B cell (primary cell): ENCODE measurements around the gene NPAS3. TPM values are rescaled to one million over a fixed set of nuclear protein-coding genes. Genes with fewer than 3 reads are reported as not detected.

Experiments used
- ATAC-seq: fragments of 200-7000 bp; cut with Tn5 transposase; one replicate; pipeline ENCODE4 v1.10.0; 2021; ENCODE audit warnings: low read depth, mild to moderate bottlenecking, moderate number of reproducible peaks, moderate library complexity
- CTCF ChIA-PET: fragments of 350-600 bp; sonication (Branson Sonifier 250); formaldehyde crosslinking; loops from one replicate; lab custom pipeline; 2021; ENCODE audit warnings: antibody characterized with exemption, inconsistent platforms; lab: Charles Lee
- POLR2A ChIA-PET: fragments of 350-600 bp; sonication (Branson Sonifier 250); formaldehyde crosslinking; loops from one replicate; lab custom pipeline; 2021; ENCODE audit warnings: antibody characterized with exemption; lab: Charles Lee
- DNase-seq: peaks from one replicate; pipeline ENCODE4 v3.0.0; 2013
- H2AFZ ChIP-seq: 2 replicates; pipeline ENCODE4 v1.6.1; 2012; ENCODE audit warnings: mild to moderate bottlenecking, low read depth, low read length; ENCODE audit not compliant: insufficient read depth, poor library complexity, severe bottlenecking
- H3K27ac ChIP-seq, 2 donors: 1 replicate in 1 of 2; 2 replicates in 1 of 2; pipeline ENCODE4 v1.5.1; 2012 to 2013; ENCODE audit warnings: low read length in 2 of 2, mild to moderate bottlenecking in 2 of 2, moderate library complexity in 1 of 2
- H3K27me3 ChIP-seq, 4 experiments: fragments of 200-600 bp in 1 of 4; sonication (generic) in 1 of 4; replicated peaks in 1 of 4; 1 replicate in 2 of 4; 2 replicates in 2 of 4; pipeline versions ENCODE4 v1.6.1 to v1.7.0; 2013 to 2016; ENCODE audit warnings: low read length in 3 of 4, mild to moderate bottlenecking in 2 of 4, mixed read lengths in 1 of 4, moderate library complexity in 1 of 4; ENCODE audit not compliant: insufficient read depth in 4 of 4, control insufficient read depth in 3 of 4; ENCODE audit errors: control extremely low read depth in 1 of 4
- H3K36me3 ChIP-seq, 2 experiments: replicated peaks in 1 of 2; 1 replicate in 1 of 2; 2 replicates in 1 of 2; pipeline versions ENCODE4 v1.6.1 to v1.7.1; 2013; ENCODE audit warnings: low read length in 1 of 2; ENCODE audit not compliant: insufficient read depth in 2 of 2, control insufficient read depth in 1 of 2; ENCODE audit errors: control extremely low read depth in 1 of 2, extremely low read depth in 1 of 2
- H3K4me1 ChIP-seq, 2 donors: fragments of 200-600 bp in 1 of 2; sonication (generic) in 1 of 2; 1 replicate in 1 of 2; 2 replicates in 1 of 2; pipeline versions ENCODE4 v1.5.1 to v1.6.1; 2013 to 2017; ENCODE audit warnings: low read length in 2 of 2; ENCODE audit not compliant: control insufficient read depth in 2 of 2, insufficient read depth in 2 of 2
- H3K4me2 ChIP-seq: replicated peaks from 2 replicates; pipeline ENCODE3; 2012; ENCODE audit warnings: mild to moderate bottlenecking, low read depth, low read length; ENCODE audit not compliant: poor library complexity, severe bottlenecking
- H3K4me3 ChIP-seq, 5 experiments: fragments of 200-600 bp in 1 of 5; sonication (generic) in 1 of 5; 1 replicate in 3 of 5; 2 replicates in 2 of 5; pipeline versions ENCODE4 v1.5.1 to v1.7.0; 2011 to 2016; ENCODE audit warnings: low read length in 4 of 5, mild to moderate bottlenecking in 4 of 5, low read depth in 2 of 5, control low read depth in 1 of 5, moderate library complexity in 1 of 5; ENCODE audit not compliant: insufficient read depth in 1 of 5; ENCODE audit errors: control extremely low read depth in 1 of 5, extremely low read depth in 1 of 5
- H3K79me2 ChIP-seq: fragments of 200-600 bp; sonication (generic); one replicate; pipeline ENCODE4 v1.6.0; 2016; ENCODE audit warnings: low read length; ENCODE audit not compliant: control insufficient read depth, insufficient read depth
- H3K9ac ChIP-seq: fragments of 200-600 bp; sonication (generic); 2 replicates; pipeline ENCODE4 v1.6.1; 2017; ENCODE audit warnings: mild to moderate bottlenecking, low read length, moderate library complexity
- H3K9me3 ChIP-seq, 3 donors: one replicate each; pipeline versions ENCODE4 v1.6.1 to v1.7.1; 2013; ENCODE audit warnings: low read length in 2 of 3; ENCODE audit not compliant: control insufficient read depth in 2 of 3, insufficient read depth in 1 of 3; ENCODE audit errors: control extremely low read depth in 1 of 3
- H4K20me1 ChIP-seq: 2 replicates; pipeline ENCODE4 v1.6.0; 2012; ENCODE audit warnings: mild to moderate bottlenecking, low read length; ENCODE audit not compliant: insufficient read depth, control insufficient read depth, poor library complexity, severe bottlenecking
- H3K27ac Mint-ChIP-seq: one replicate; pipeline ENCODE4 v1.8.0; 2021; ENCODE audit warnings: mixed read lengths
- H3K27me3 Mint-ChIP-seq: one replicate; pipeline ENCODE4 v1.8.0; 2021; ENCODE audit warnings: mixed read lengths
- H3K4me1 Mint-ChIP-seq: one replicate; pipeline ENCODE4 v1.8.0; 2021; ENCODE audit warnings: mixed read lengths
- H3K4me3 Mint-ChIP-seq: one replicate; pipeline ENCODE4 v1.8.0; 2021; ENCODE audit warnings: mixed read lengths
- H3K9me3 Mint-ChIP-seq: one replicate; pipeline ENCODE4 v1.8.0; 2022; ENCODE audit warnings: mixed read lengths; ENCODE audit not compliant: insufficient read depth
- CTCF ChIP-seq: fragments of 200-600 bp; IDR thresholded peaks from one replicate; pipeline ENCODE4 v1.8.0; 2022; ENCODE audit warnings: antibody characterized with exemption, mild to moderate bottlenecking
- EZH2 ChIP-seq: IDR thresholded peaks from 2 replicates; pipeline ENCODE4 v1.6.1; 2012; ENCODE audit warnings: borderline replicate concordance, low read depth, mild to moderate bottlenecking, moderate library complexity, low read length; ENCODE audit not compliant: insufficient read depth, poor library complexity, severe bottlenecking
- WGBS: methylation state at CpG from one replicate; pipeline ENCODE4 v1.1.5; 2013; ENCODE audit warnings: missing lambda C conversion rate; ENCODE audit not compliant: insufficient coverage; 5-methylcytosine and 5-hydroxymethylcytosine counted together
- intact Hi-C: fragments of 100-400 bp; cut with micrococcal nuclease; formaldehyde crosslinking; loops from one replicate; pipeline ENCODE4 v1.10.0; 2022
- polyA plus RNA-seq: library from polyadenylated mRNA; depleted of rRNA; stranded (reverse); fragments of >200 nt; gene quantifications from 2 replicates; pipeline ENCODE4 v1.2.3, GENCODE V29; 2012
- total RNA-seq, 2 donors: library from RNA; stranded (reverse); fragments of 120-200 nt in 1 of 2; gene quantifications; 1 replicate in 1 of 2; 2 replicates in 1 of 2; pipeline versions ENCODE4 v1.2.3 to v1.2.4, GENCODE V29; 2013 to 2022

Gene NPAS3
- total and polyA plus RNA-seq, 2 donors (not counting 1 experiment from before 2014, with no cell fraction given), result not detected

GRCh38 chr14:33229269-33229929, 290.7 kb downstream of the NPAS3 start:
- Histone ChIP-seq H3K9ac (no peak overlapping the region), H2AFZ (no peak overlapping the region), H3K79me2 (no peaks in the 10 kb centered on the region), H3K4me3 (no peak overlapping the region), H3K4me1 (no peaks in the 10 kb centered on the region), H3K27me3 (no peaks in the 10 kb centered on the region), H3K9me3 (no peaks in the 10 kb centered on the region), H3K27ac (no peak overlapping the region), H3K4me2 (no peak overlapping the region), H3K36me3 (no peaks in the 10 kb centered on the region), H4K20me1 (no peaks in the 10 kb centered on the region)
- POLR2A ChIA-PET, result no interaction called here
- intact Hi-C loops, result no loop called here
- Mint-ChIP-seq H3K4me1 (no peaks in the 10 kb centered on the region), H3K27me3 (no peaks in the 10 kb centered on the region), H3K4me3 (no peak overlapping the region), H3K27ac (no peak overlapping the region), H3K9me3 (no peaks in the 10 kb centered on the region)
- 74% methylated on average over 6 of the region's 10 CpGs for WGBS
- ATAC-seq (no peak), DNase-seq (no peak)
- TF ChIP-seq CTCF, result no peak
- TF ChIP-seq EZH2, result no peak
- CTCF ChIA-PET, result no interaction called here

GRCh38 chr14:33230021-33230420, 291.3 kb downstream of the NPAS3 start:
- no peak for ATAC-seq
- WGBS, result no CpG with 5 or more reads among the region's 3 CpGs
- H3K4me3 Mint-ChIP-seq, result no peak overlapping the region

More at GRCh38 chr14:33230021-33230420, 291.3 kb downstream of the NPAS3 start:
- Histone ChIP-seq H3K4me1 (no peaks in the 10 kb centered on the region), H2AFZ (no peak overlapping the region), H3K4me2 (no peak overlapping the region), H3K27ac (no peak overlapping the region), H3K4me3 (no peak overlapping the region), H3K36me3 (no peaks in the 10 kb centered on the region), H3K27me3 (no peaks in the 10 kb centered on the region), H3K9ac (no peak overlapping the region), H3K9me3 (no peaks in the 10 kb centered on the region), H3K79me2 (no peaks in the 10 kb centered on the region), H4K20me1 (no peaks in the 10 kb centered on the region)
- H3K27ac Mint-ChIP-seq, result no peak overlapping the region
- ChIA-PET POLR2A (no interaction called here), CTCF (no interaction called here)
- H3K4me1 Mint-ChIP-seq, result no peaks in the 10 kb centered on the region
- DNase-seq, result no peak
- intact Hi-C loops, result no loop called here
- H3K9me3 Mint-ChIP-seq, result no peaks in the 10 kb centered on the region
- no peaks in the 10 kb centered on the region for H3K27me3 Mint-ChIP-seq
- TF ChIP-seq CTCF (no peak), EZH2 (no peak)
